ENCODE data around the gene DPM1.

The DPM1 gene

DNA sequence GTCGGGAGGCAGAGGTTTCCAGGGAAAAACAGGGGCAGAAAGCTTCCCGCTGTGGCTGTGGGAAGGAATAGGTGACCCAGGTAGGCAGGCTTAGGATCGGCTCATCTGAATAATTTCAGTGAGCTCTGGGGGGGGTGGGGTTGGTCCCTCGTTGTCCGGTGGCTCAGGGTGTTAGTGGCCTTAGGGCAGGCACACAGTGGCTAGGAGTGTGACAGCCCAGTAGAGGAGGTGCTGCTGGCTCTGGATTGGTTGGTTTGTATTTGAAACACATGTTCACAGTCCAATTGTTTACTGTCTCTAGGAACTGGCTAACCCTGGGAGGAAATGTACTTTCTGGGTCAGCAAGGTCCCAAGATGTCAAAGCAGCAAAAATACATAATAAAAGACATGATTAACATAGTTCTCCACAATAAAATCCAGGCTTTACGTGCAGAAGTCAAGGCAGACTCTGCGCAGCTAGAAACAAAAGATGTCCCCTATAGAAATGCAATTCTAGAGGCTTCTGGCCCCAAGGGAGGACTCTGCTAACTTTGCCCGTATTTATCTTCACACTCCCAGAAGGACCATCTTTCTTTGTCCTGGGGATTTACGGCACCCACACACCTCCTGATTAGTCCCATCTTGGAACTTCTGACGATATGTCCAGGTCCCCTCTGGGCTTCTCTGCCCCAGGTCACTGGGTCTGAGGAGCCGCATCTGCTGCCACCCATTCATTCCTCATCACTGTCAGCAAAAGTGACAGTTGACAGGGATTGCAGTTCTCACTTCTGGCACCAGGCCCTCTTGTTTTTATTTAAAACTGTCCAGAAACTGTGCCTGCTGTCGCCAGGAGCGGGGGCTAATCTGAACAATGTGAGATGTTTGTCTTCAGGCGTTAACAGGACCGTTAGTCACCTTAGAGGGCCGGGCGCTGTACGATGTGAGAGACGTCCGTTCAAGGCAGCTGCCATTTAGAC lies 19.0 kb upstream of the DPM1 start:
- TF ChIP-seq, protein P1, sequence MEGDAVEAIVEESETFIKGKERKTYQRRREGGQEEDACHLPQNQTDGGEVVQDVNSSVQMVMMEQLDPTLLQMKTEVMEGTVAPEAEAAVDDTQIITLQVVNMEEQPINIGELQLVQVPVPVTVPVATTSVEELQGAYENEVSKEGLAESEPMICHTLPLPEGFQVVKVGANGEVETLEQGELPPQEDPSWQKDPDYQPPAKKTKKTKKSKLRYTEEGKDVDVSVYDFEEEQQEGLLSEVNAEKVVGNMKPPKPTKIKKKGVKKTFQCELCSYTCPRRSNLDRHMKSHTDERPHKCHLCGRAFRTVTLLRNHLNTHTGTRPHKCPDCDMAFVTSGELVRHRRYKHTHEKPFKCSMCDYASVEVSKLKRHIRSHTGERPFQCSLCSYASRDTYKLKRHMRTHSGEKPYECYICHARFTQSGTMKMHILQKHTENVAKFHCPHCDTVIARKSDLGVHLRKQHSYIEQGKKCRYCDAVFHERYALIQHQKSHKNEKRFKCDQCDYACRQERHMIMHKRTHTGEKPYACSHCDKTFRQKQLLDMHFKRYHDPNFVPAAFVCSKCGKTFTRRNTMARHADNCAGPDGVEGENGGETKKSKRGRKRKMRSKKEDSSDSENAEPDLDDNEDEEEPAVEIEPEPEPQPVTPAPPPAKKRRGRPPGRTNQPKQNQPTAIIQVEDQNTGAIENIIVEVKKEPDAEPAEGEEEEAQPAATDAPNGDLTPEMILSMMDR (IDR thresholded peaks at IDR 0.05): no peak
- no peaks in the 10 kb centered on the region for H3K36me3 ChIP-seq
- H3K27ac ChIP-seq: no peak overlapping the region
- H3K4me3 ChIP-seq (ENCODE audit: low read depth in 1 of 2, low read length in 1 of 2): no peak overlapping the region
- H3K9me3 ChIP-seq: no peaks in the 10 kb centered on the region
- no peaks in the 10 kb centered on the region for H3K4me1 ChIP-seq (ENCODE audit: control insufficient read depth in 1 of 2, insufficient read depth in 1 of 2, low read depth in 1 of 2, low read length in 1 of 2)
- H3K27me3 ChIP-seq: peaks cover 28% of the 10 kb centered on the region

DNA sequence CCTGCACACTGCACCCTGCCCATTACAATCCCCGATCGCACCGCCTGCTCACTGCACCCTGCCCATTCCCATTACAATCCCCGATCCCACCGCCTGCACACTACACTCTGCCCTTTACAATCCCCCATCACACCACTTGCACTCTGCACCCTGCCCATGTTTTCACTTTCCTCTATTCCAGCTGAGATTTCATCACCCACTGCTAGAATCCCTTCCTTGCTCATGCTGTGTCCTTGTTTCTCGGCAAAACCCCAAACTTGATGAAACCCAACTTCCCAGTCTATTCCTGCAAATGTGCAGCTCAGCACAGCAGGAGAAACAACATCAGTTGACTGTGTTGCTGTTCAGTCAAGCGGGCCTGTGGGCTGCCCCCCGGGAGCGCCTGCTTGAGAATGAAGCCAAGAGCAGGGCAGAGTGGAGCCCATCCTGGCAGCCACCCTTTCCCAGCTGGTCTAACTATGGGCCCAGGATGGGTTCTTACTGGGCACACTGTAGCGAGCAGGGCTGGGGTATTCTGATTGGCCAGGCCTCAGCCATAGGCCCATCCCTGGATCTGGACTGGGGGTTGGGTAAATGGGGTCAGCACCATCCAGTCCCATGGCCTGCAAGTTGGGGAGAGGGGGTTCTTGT lies 17.5 kb upstream of the DPM1 start:
- TF ChIP-seq, protein P1 (IDR thresholded peaks at IDR 0.05): no peak
- Histone ChIP-seq H3K36me3 (no peaks in the 10 kb centered on the region), H3K4me1 (ENCODE audit: control insufficient read depth in 1 of 2, insufficient read depth in 1 of 2, low read depth in 1 of 2, low read length in 1 of 2) (no peaks in the 10 kb centered on the region)

DNA sequence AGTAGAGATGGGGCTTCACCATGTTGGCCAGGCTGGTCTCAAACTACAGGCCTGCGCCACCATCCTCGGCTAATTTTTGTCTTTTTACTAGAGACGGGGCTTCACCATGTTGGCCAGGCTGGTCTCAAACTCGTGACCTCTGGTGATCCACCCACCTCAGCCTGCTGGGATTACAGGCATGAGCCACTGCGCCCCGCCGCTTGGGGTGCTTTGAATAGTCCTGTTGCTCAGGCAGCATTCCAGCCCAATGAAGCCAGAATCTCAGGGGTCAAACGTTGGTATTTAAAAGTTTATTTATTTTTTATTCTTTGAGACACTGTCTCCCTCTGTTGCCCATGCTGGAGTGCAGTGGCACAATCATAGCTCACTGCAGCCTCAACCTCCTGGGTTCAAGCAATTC lies 11.6 kb upstream of the DPM1 start:
- Histone ChIP-seq H3K4me1 (ENCODE audit: control insufficient read depth in 1 of 2, insufficient read depth in 1 of 2, low read depth in 1 of 2, low read length in 1 of 2) (no peaks in the 10 kb centered on the region), H3K36me3 (no peaks in the 10 kb centered on the region), H3K27me3 (peaks cover 74% of the 10 kb centered on the region), H3K4me3 (ENCODE audit: low read depth in 1 of 2, low read length in 1 of 2) (no peak overlapping the region), H3K27ac (no peak overlapping the region), H3K9me3 (no peaks in the 10 kb centered on the region)
- TF ChIP-seq, protein P1 (IDR thresholded peaks at IDR 0.05): no peak

More for the DNA sequence above, 17.5 kb upstream of the DPM1 start:
- H3K4me3 ChIP-seq (ENCODE audit: low read depth in 1 of 2, low read length in 1 of 2): no peak overlapping the region
- H3K27me3 ChIP-seq: peaks cover 34% of the 10 kb centered on the region
- no peaks in the 10 kb centered on the region for H3K9me3 ChIP-seq
- no peak overlapping the region for H3K27ac ChIP-seq

DNA sequence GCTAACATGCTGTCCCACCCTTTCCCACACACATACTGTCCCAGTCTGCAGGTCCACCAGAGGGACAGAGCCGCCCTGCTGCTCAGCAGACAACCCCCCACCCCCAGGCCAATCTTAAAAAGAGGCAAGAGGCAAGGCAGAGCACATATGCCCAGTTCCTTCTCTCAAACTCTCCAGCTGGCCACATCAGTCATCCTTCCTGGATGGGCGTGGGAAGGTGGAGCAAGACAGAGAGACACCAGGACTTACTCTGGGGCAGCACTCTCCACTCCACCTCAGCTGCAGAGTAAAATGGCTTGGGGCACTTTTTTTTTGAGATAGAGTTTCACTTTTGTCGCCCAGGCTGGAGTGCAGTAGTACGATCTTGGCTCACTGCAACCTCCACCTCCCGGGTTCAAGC lies 11.1 kb upstream of the DPM1 start:
- no peak overlapping the region for H3K4me3 ChIP-seq (ENCODE audit: low read depth in 1 of 2, low read length in 1 of 2)
- H3K9me3 ChIP-seq: no peaks in the 10 kb centered on the region
- no peaks in the 10 kb centered on the region for H3K4me1 ChIP-seq (ENCODE audit: control insufficient read depth in 1 of 2, insufficient read depth in 1 of 2, low read depth in 1 of 2, low read length in 1 of 2)
- TF ChIP-seq, protein P1 (IDR thresholded peaks at IDR 0.05): no peak
- peaks cover 73% of the 10 kb centered on the region for H3K27me3 ChIP-seq
- H3K27ac ChIP-seq: no peak overlapping the region
- H3K36me3 ChIP-seq: no peaks in the 10 kb centered on the region

DNA sequence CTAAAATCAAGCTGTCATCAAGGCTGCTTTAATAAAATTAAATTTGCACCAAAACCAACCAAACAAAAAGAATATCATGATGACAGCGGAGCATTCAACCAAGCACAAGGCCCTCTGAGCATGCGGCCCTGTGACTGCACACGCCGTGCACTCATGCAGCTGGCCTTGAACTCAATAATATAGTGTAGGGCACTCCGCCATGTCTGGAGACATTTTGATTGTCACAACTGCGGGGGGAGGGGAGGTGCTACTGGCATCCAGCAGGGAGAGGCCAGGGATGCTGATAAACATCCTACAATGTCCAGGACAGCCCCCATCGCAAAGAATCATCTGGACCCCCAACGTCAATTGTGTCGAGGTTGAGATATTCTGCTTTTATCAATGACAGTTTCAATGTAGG lies 10.0 kb upstream of the DPM1 start:
- Histone ChIP-seq H3K4me3 (ENCODE audit: low read depth in 1 of 2, low read length in 1 of 2) (no peak overlapping the region), H3K27ac (no peak overlapping the region), H3K36me3 (no peaks in the 10 kb centered on the region), H3K4me1 (ENCODE audit: control insufficient read depth in 1 of 2, insufficient read depth in 1 of 2, low read depth in 1 of 2, low read length in 1 of 2) (no peaks in the 10 kb centered on the region), H3K27me3 (peaks cover 72% of the 10 kb centered on the region), H3K9me3 (no peaks in the 10 kb centered on the region)
- TF ChIP-seq, protein P1 (IDR thresholded peaks at IDR 0.05): no peak

All from neutrophil (primary cell).